ENCODE data around the gene TMPRSS6.
A peak's percentile ranks its signal among the peaks of the same experiment; 100 is the strongest.

TMPRSS6 gene

GRCh38 chr22:37111156-37111717, 1.7 kb upstream of the TMPRSS6 start:
- no peak overlapping the region for H3K27ac ChIP-seq (ENCODE audit: low read depth, low read length)
- H3K4me3 ChIP-seq (ENCODE audit: low read length) = no peak overlapping the region
- no peak overlapping the region for H3K9ac ChIP-seq (ENCODE audit: low read length)
- H2BK5ac ChIP-seq (ENCODE audit: low read length) = no peak overlapping the region
- peak overlapping the region; percentile 89 for H3K23ac ChIP-seq (ENCODE audit: low read length)
- 100% methylated on average over 5 of the region's 13 CpGs for WGBS (ENCODE audit: extremely low coverage, insufficient coverage, low lambda C conversion rate)
- no peak overlapping the region for H4K5ac ChIP-seq (ENCODE audit: low read length)
- no peak overlapping the region for H2AK5ac ChIP-seq (ENCODE audit: low read length)
- no peak overlapping the region for H2BK15ac ChIP-seq (replicated peaks; ENCODE audit: low read depth)
- H3K79me2 ChIP-seq (ENCODE audit: control insufficient read depth, insufficient read depth, low read length) = no peaks in the 10 kb centered on the region
- H3K27me3 ChIP-seq (ENCODE audit: insufficient read depth, low read length, poor library complexity) = no peaks in the 10 kb centered on the region
- no peak overlapping the region for H2BK120ac ChIP-seq (ENCODE audit: low read depth, low read length)
- DNase-seq = no peak
- no peak overlapping the region for H3K56ac ChIP-seq (ENCODE audit: low read length)
- H3K4ac ChIP-seq (ENCODE audit: low read depth, low read length) = no peak overlapping the region
- no peak overlapping the region for H4K8ac ChIP-seq (ENCODE audit: low read depth, low read length)
- no peaks in the 10 kb centered on the region for H3K4me1 ChIP-seq (ENCODE audit: control insufficient read depth, low read depth, low read length)
- no peak overlapping the region for H3K4me2 ChIP-seq (ENCODE audit: low read length)
- H3K18ac ChIP-seq (ENCODE audit: low read length) = no peak overlapping the region
- H3K36me3 ChIP-seq (ENCODE audit: control insufficient read depth, insufficient read depth, low read length) = no peaks in the 10 kb centered on the region
- H3K79me1 ChIP-seq (ENCODE audit: low read length) = no peaks in the 10 kb centered on the region

GRCh38 chr22:37107816-37108621, 1.5 kb downstream of the TMPRSS6 start:
- Histone ChIP-seq H3K4ac (ENCODE audit: low read depth, low read length) (no peak overlapping the region), H3K23ac (ENCODE audit: low read length) (no peak overlapping the region), H3K27me3 (ENCODE audit: insufficient read depth, low read length, poor library complexity) (no peaks in the 10 kb centered on the region), H2BK120ac (ENCODE audit: low read depth, low read length) (no peak overlapping the region), H4K5ac (ENCODE audit: low read length) (no peak overlapping the region), H3K4me2 (ENCODE audit: low read length) (no peak overlapping the region), H3K9ac (ENCODE audit: low read length) (no peak overlapping the region), H3K36me3 (ENCODE audit: control insufficient read depth, insufficient read depth, low read length) (no peaks in the 10 kb centered on the region), H2AK5ac (ENCODE audit: low read length) (no peak overlapping the region), H4K8ac (ENCODE audit: low read depth, low read length) (no peak overlapping the region), H3K4me3 (ENCODE audit: low read length) (no peak overlapping the region), H3K27ac (ENCODE audit: low read depth, low read length) (no peak overlapping the region), H2BK15ac (replicated peaks; ENCODE audit: low read depth) (no peak overlapping the region), H3K56ac (ENCODE audit: low read length) (no peak overlapping the region), H3K79me1 (ENCODE audit: low read length) (no peaks in the 10 kb centered on the region), H2BK5ac (ENCODE audit: low read length) (no peak overlapping the region), H3K18ac (ENCODE audit: low read length) (no peak overlapping the region), H3K79me2 (ENCODE audit: control insufficient read depth, insufficient read depth, low read length) (no peaks in the 10 kb centered on the region), H3K4me1 (ENCODE audit: control insufficient read depth, low read depth, low read length) (no peaks in the 10 kb centered on the region)
- no CpG with 5 or more reads among the region's 18 CpGs for WGBS (ENCODE audit: extremely low coverage, insufficient coverage, low lambda C conversion rate)
- DNase-seq = no peak

- H2BK120ac ChIP-seq (ENCODE audit: low read depth, low read length) = no peak overlapping the region
- H3K27me3 ChIP-seq (ENCODE audit: insufficient read depth, low read length, poor library complexity) = no peaks in the 10 kb centered on the region
Observed at GRCh38 chr22:37105990-37106389, 3.5 kb downstream of the TMPRSS6 start.

GRCh38 chr22:37105154-37105553, 4.4 kb downstream of the TMPRSS6 start:
- Histone ChIP-seq H2BK120ac (ENCODE audit: low read depth, low read length) (no peak overlapping the region), H3K27ac (ENCODE audit: low read depth, low read length) (no peak overlapping the region), H3K4me1 (ENCODE audit: control insufficient read depth, low read depth, low read length) (no peaks in the 10 kb centered on the region), H2BK5ac (ENCODE audit: low read length) (no peak overlapping the region), H3K9ac (ENCODE audit: low read length) (no peak overlapping the region), H3K18ac (ENCODE audit: low read length) (no peak overlapping the region), H2AK5ac (ENCODE audit: low read length) (no peak overlapping the region), H4K5ac (ENCODE audit: low read length) (no peak overlapping the region), H3K36me3 (ENCODE audit: control insufficient read depth, insufficient read depth, low read length) (no peaks in the 10 kb centered on the region), H3K56ac (ENCODE audit: low read length) (no peak overlapping the region), H3K4me3 (ENCODE audit: low read length) (no peak overlapping the region), H3K79me2 (ENCODE audit: control insufficient read depth, insufficient read depth, low read length) (no peaks in the 10 kb centered on the region), H3K23ac (ENCODE audit: low read length) (no peak overlapping the region), H3K4me2 (ENCODE audit: low read length) (no peak overlapping the region), H3K79me1 (ENCODE audit: low read length) (no peaks in the 10 kb centered on the region), H3K27me3 (ENCODE audit: insufficient read depth, low read length, poor library complexity) (no peaks in the 10 kb centered on the region), H2BK15ac (replicated peaks; ENCODE audit: low read depth) (no peak overlapping the region), H4K8ac (ENCODE audit: low read depth, low read length) (no peak overlapping the region), H3K4ac (ENCODE audit: low read depth, low read length) (no peak overlapping the region)
- no CpG with 5 or more reads among the region's 7 CpGs for WGBS (ENCODE audit: extremely low coverage, insufficient coverage, low lambda C conversion rate)
- no peak for DNase-seq

More at GRCh38 chr22:37105990-37106389, 3.5 kb downstream of the TMPRSS6 start:
- Histone ChIP-seq H3K4ac (ENCODE audit: low read depth, low read length) (no peak overlapping the region), H3K79me2 (ENCODE audit: control insufficient read depth, insufficient read depth, low read length) (no peaks in the 10 kb centered on the region), H3K36me3 (ENCODE audit: control insufficient read depth, insufficient read depth, low read length) (no peaks in the 10 kb centered on the region), H3K23ac (ENCODE audit: low read length) (no peak overlapping the region), H3K4me3 (ENCODE audit: low read length) (no peak overlapping the region), H4K8ac (ENCODE audit: low read depth, low read length) (no peak overlapping the region), H3K4me2 (ENCODE audit: low read length) (no peak overlapping the region), H3K9ac (ENCODE audit: low read length) (no peak overlapping the region), H4K5ac (ENCODE audit: low read length) (no peak overlapping the region), H3K56ac (ENCODE audit: low read length) (no peak overlapping the region), H3K27ac (ENCODE audit: low read depth, low read length) (no peak overlapping the region), H2BK15ac (replicated peaks; ENCODE audit: low read depth) (no peak overlapping the region), H3K4me1 (ENCODE audit: control insufficient read depth, low read depth, low read length) (no peaks in the 10 kb centered on the region), H2AK5ac (ENCODE audit: low read length) (no peak overlapping the region), H2BK5ac (ENCODE audit: low read length) (no peak overlapping the region), H3K79me1 (ENCODE audit: low read length) (no peaks in the 10 kb centered on the region), H3K18ac (ENCODE audit: low read length) (no peak overlapping the region)
- DNase-seq = no peak
- no CpG with 5 or more reads among the region's 5 CpGs for WGBS (ENCODE audit: extremely low coverage, insufficient coverage, low lambda C conversion rate)

GRCh38 chr22:37103656-37104452, 5.7 kb downstream of the TMPRSS6 start:
- no CpG with 5 or more reads among the region's 14 CpGs for WGBS (ENCODE audit: extremely low coverage, insufficient coverage, low lambda C conversion rate)

More at GRCh38 chr22:37103656-37104452, 5.7 kb downstream of the TMPRSS6 start:
- Histone ChIP-seq H3K4me1 (ENCODE audit: control insufficient read depth, low read depth, low read length) (no peaks in the 10 kb centered on the region), H3K4me2 (ENCODE audit: low read length) (no peak overlapping the region), H4K8ac (ENCODE audit: low read depth, low read length) (no peak overlapping the region), H2BK15ac (replicated peaks; ENCODE audit: low read depth) (no peak overlapping the region), H3K27ac (ENCODE audit: low read depth, low read length) (no peak overlapping the region), H3K36me3 (ENCODE audit: control insufficient read depth, insufficient read depth, low read length) (no peaks in the 10 kb centered on the region), H2BK5ac (ENCODE audit: low read length) (no peak overlapping the region), H3K79me1 (ENCODE audit: low read length) (no peaks in the 10 kb centered on the region), H3K9ac (ENCODE audit: low read length) (no peak overlapping the region), H3K4ac (ENCODE audit: low read depth, low read length) (no peak overlapping the region), H3K23ac (ENCODE audit: low read length) (no peak overlapping the region), H3K79me2 (ENCODE audit: control insufficient read depth, insufficient read depth, low read length) (no peaks in the 10 kb centered on the region), H3K18ac (ENCODE audit: low read length) (no peak overlapping the region), H2BK120ac (ENCODE audit: low read depth, low read length) (no peak overlapping the region), H3K27me3 (ENCODE audit: insufficient read depth, low read length, poor library complexity) (no peaks in the 10 kb centered on the region), H3K4me3 (ENCODE audit: low read length) (no peak overlapping the region), H4K5ac (ENCODE audit: low read length) (no peak overlapping the region), H3K56ac (ENCODE audit: low read length) (no peak overlapping the region), H2AK5ac (ENCODE audit: low read length) (no peak overlapping the region)
- no peak for DNase-seq
